A204.1 (cell line): ENCODE results near the gene GPC4.
"Not testable (repeated sequence)": the region's sequence is repeated elsewhere in the genome, so short reads cannot be mapped to it uniquely, and the experiment has no call there.

Experiments used
- FAIRE-seq: peaks from 2 replicates; lab custom pipeline; 2012; peaks lifted over from hg19 to GRCh38; lab: Jason Lieb, UNC

Gene GPC4

DNA sequence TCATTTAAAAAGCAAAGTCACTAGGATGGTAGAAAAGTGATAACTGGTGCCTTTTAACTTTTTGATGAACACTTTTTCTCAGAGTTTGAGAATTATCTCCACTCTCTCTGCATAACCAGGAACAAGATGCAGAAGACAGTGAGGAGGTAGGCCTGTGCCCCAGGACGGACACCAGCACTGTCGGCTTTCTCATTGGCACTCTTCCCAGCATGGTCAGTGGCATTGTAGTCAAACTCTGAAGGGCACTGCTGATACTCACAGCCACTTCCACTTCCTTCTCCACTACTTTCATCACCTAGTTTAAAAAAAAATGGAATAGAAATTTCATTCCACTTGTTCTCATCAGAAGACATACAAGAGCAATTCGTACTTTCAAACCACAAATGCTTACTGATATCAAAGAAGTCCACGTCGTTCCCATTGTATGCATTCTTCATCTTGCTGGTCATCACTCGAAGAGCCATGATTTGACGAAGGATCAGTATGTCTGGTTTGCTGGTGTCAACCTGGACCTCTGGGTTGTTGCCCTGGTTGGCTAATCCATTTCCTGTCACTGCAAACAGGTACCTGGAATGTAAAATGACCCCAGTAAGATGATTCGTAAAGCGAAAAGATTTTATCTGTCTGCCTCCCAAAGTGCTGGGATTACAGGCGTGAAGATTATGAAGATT, 112.4 kb downstream of the GPC4 start:
- no peak for FAIRE-seq

DNA sequence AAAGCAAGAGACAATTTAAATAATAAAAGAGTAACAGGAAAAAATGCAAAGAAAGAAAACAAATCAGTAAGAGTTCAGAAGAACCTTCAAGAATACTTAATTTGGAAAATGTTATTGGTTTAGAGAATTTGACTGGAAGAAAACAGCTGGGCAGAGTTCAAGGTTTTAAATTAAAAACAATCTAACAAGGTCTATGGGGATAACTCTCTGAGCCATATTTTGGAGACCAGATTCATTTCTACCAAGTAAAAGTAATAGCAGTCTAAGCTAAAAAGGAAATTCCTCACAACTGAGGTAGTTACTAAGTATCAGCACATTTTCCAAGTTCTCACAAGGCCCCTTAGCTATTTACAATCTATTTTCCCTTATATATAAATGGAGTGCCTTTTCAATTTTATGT, 114.7 kb downstream of the GPC4 start:
- FAIRE-seq: no peak

DNA sequence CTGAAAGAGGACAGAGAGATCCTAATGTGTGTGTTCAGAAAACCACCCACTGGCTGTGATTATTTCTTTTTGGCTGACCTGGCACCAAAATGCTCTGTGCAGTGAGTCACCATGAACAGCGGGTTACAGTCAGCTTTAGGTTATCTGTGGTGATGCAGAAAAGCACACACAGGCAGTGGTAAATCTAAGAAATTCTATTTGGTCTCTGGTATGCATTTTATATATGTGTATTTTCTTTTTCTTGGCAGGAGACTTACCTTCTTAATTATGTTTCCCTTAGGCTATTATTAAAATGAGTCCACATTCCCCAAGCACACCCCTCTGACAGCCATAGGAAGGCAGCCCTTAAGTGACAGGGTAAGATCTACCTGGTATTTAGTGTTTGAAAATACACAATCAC, 118.0 kb downstream of the GPC4 start:
- no peak for FAIRE-seq

DNA sequence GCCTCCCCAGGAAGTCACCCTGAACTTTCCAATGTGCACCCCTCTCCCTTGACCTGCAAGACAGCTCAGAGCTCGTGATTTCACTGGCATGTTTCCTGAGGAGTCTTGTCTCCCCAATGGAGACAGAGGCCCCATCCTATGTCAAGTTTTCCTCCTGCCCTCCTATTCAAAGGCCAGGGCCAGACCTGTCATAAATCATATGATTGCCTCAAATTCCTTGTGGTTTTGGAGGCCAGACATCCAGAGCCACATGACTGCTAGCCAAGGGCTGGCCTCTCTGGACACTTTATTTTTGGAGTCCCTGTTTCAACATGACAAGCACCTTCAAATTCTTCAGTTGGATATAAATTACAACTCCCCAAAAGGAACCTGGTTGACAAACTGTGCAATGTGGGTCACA, 121.2 kb downstream of the GPC4 start:
- no peak for FAIRE-seq

DNA sequence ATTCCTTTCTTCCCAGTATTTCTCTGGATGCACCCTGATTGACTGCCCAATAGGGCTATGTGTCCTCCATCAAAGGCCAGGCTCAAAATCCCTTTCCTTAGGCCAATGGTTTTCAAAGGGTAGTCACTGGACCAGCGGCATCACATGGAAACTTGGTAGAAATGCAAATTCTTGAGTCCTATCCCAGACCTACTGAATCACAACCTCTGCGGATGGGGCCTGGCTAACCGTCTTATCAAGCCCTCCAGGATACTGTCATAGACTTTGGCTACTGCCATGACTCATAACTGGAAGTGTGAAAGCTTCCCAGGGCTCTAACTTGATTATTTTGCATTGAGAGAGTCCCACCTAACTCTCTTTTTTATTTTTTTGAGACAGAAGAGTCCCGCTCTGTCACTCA, 125.2 kb downstream of the GPC4 start:
- no peak for FAIRE-seq

DNA sequence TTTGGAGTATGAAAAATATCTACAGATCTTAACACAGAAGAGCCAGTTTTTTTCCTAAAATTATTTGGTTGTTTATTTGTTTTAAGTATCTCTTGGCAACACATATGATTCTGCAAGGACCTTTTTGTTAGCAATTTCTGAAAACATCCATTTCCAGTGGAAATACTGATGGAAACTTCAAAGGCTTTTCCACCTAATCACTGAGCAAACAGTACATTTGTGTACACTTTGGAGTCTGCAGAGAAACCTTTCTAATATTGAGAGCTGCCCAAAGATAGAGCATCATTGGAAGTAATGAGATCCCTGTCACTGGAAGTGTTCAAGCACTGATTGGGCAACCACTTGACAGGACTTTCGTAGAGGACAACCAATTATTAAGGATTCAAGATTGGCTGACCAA, 127.4 kb downstream of the GPC4 start:
- no peak for FAIRE-seq

DNA sequence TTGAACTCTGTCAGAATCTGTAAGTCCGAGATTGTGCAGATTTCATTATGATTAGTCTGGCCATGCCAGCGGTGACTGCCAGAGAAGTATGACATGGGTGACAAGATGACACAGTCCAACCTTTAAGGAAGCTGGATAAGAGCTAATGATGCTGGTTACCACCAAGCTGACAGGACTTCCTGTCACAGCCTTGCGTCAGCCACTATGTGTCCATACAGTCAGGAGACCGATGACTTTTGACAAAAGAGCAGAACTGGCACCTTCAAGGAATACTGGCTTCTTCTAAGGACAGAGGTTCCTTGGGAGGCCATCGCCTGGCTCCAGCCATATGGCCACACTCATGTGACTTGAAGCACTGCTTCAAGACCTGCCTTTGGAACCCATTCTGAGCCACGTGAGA, 129.9 kb downstream of the GPC4 start:
- FAIRE-seq: no peak

DNA sequence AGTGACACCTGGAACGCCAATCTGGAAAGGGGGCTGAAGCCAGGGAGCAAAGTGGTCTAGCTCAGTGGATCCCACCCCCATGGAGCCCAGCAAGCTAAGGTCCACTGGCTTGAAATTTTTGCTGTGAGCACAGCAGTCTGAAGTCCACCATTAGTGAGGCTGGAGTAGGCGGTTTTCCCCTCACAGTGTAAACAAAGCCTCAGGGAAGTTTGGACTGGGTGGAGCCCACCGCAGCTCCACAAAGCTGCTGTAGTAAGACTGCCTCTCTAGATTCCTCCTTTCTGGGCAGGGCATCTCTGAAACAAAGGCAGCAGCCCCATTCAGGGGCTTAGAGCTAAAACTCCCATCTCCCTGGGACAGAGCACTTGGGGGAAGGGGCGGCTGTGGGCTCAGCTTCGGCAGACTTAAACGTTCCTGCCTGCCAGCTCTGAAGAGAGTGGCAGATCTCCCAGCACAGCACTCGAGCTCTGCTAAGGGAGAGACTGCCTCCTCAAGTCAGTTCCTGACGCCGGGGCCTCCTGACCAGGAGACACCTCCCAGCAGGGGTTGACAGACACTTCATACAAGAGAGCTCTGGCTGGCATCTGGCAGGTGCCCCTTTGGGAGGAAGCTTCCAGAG, 136.1 kb downstream of the GPC4 start:
- FAIRE-seq: not testable (repeated sequence)

DNA sequence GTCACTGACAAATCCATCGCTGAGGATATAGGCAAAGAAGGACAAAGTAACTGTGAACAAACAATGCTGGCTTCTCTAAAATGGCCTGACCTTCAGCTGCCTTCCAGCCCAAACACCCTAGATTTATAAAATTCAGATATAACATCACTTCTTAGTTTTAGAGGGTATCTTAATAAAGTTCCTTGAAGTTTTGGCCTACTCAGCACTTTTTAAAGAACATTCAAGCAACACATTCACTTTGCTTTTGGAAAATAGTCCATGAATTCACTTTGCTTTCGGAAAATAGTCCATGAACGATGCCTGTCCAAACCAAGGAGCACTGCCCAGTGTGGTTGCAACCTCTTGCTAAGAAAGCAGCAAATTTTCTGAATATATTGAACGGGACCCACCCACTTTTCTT, 142.1 kb downstream of the GPC4 start:
- FAIRE-seq: no peak

DNA sequence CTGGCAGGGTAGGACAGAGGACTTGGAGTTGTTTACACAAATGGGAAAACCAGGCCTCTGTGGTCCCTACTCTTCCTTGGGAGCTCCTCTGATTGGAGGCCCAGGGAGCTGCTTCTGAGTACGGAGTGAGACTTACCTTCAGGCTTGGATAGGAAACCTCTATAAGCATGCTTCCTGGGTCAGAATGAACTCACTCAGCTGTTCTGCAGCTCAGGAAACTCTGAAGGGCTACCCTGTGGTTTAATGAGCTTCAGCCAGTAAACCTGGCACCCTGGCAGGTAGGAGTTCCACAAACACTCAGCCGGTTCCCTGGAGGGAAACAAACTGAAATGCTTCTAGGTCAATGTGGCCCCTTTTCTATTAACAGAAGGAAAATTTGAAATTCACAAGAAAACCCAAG, 146.1 kb downstream of the GPC4 start:
- no peak for FAIRE-seq

DNA sequence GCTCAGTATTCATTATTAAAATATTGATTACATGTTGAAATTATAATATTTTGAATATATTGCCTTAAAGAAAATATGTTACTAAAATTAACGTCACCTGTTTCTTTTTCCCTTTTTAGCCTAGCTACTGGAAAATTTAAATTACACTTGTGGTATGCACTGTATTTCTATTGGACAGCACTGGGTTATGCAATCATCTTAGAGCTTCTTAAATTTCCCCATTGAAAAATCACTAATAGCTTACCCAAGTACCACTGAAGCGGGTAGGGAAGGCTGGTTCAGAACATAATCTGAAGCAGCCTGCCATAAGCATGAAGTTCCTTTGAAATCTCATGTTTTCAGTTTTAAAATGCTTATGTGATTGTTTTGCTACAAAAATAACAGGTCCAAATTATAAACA, 147.7 kb downstream of the GPC4 start:
- FAIRE-seq: no peak

DNA sequence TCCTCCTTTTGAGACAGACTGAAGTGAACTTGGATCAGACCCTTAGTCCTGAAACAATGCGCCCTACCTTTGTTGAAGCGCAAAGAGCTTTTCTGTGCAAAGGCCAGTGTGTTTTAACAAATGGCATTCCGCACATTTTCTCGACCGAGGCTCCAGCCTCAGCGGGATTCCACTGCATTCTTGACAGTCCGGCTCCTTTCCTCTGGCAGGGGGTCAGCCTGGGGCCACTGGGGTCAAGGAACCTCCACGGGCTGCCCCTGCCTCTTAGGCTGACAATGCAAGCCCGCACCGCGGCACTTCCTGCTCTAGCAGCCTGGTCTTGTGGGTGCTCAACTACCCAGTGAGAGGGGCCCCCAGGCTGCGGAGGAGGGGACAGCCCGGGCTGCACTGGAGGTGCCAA, 150.0 kb downstream of the GPC4 start:
- no peak for FAIRE-seq

DNA sequence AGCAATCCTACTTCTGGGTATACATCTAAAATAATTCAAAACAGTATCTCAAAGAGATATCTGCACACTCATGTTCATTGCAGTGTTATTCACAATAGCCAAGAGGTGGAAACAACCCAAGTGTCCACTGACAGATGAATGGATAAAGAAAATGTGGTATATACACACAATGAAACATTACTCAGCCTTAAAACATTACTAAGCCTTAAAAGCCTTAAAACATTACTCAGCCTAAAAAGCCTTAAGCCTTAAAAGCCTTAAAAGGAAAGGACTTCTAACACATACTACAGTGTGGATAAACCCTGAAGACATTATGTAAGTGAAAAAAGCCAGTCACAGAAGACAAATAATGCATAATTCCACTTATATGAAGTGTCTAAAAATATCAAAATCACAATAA, 156.8 kb downstream of the GPC4 start:
- no peak for FAIRE-seq

DNA sequence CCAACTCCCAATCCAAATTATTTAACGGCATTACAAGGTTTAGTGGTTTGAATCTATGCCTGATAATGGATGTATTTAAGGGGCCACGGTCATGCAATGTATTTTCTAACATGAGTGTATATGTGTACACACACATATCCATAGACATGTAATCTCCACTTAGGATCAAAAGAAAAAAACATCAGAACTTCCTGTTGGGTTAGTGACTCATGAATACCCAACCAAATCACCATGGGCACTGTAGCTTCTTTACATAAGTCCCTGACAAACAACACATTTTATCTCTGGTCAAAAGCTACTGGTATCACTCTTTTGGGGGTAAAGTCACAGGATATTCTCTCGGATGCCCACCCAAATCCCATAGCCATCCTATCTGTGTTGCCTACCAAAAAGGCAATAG, 160.6 kb downstream of the GPC4 start:
- FAIRE-seq: no peak

DNA sequence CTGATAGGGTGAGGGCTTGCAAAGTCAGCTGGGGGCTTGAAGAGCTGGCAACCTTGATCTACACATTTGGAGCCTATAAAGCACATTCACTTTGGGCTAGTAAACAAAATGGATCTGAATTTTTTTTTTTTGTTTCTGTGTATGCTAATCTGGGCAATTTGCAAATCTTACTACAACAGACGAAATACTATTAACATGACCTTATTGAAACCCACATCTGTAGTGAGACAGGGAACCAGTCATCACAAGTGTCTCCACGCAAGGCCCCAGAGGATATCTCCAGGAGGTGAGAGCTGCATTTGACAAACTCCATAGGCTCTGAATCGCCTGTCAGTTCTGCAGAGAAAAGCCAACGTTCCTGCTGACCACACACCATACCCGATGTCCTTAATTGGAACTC, 164.1 kb downstream of the GPC4 start:
- no peak for FAIRE-seq

DNA sequence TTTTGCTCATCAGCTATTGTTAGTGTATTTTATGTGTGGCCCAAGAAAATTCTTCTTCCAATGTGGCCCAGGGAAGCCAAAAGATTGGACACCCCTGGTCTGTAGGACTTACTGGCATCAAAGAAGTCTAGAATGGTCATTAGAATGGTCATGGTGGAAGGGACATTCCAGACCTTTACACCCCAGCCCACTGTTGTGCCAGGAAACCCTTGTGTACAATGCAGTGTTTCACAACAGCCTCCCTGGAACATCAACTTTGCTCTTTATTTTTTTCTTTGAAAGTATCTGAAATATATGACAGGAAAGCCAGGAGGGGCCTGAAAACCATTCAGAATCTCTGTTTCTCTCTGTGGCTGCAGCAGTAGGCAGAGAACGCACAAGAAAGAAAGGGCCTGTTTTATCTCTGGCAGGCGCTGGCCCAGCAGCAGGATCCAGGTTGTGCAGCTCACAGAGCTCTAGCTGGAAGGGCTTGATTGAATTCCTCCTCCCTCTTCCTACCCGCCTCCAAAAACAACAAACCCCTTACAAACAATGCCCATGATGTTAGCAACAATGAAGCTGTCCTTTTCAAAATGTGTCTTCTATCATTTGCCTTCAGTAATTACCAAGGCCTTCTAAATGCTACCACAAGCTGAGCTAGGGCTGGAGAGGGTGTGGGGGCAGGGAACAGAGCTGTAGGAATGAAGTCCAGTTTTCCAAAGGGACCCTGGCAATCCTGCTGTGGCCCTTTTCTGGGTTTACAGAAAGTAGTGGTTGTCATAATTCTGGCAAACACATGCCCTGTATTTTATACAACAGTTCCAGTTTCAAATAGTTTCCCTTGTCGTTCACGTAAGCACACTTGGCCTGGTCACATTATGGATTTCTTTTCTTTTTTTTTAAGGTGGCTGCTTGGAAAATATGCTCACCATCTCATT, 164.8 kb downstream of the GPC4 start:
- no peak for FAIRE-seq
